H9 (cell line): ENCODE results near the gene CALML4. TPM values are rescaled to one million over a fixed set of nuclear protein-coding genes. Genes with fewer than 3 reads are reported as not detected.
"Not testable (repeated sequence)": the region's sequence is repeated elsewhere in the genome, so short reads cannot be mapped to it uniquely, and the experiment has no call there.

ENCODE experiments used
- DNase-seq: peaks from one replicate; pipeline ENCODE4 v3.0.0-alpha.2; 2017
- H2AFZ ChIP-seq: one replicate; pipeline ENCODE4 v1.6.1; 2013; ENCODE audit warnings: mild to moderate bottlenecking, low read length, control low read depth, moderate library complexity
- H2AK5ac ChIP-seq: 2 replicates; pipeline ENCODE4 v1.6.1; 2013; ENCODE audit warnings: low read length, control low read depth, mixed read lengths; ENCODE audit not compliant: insufficient read length
- H2BK120ac ChIP-seq: one replicate; pipeline ENCODE4 v1.6.1; 2013; ENCODE audit warnings: low read depth, mild to moderate bottlenecking, low read length, control low read depth, inconsistent platforms; ENCODE audit not compliant: poor library complexity, severe bottlenecking
- H2BK12ac ChIP-seq: 2 replicates; pipeline ENCODE4 v1.6.1; 2013; ENCODE audit warnings: low read length, control low read depth, mixed read lengths, low read depth; ENCODE audit not compliant: insufficient read length
- H2BK15ac ChIP-seq: 2 replicates; pipeline ENCODE4 v1.6.1; 2013; ENCODE audit warnings: low read depth, low read length, control low read depth
- H2BK20ac ChIP-seq: one replicate; pipeline ENCODE4 v1.6.1; 2013; ENCODE audit warnings: low read depth, mild to moderate bottlenecking, low read length, control low read depth, inconsistent platforms; ENCODE audit not compliant: poor library complexity, severe bottlenecking
- H2BK5ac ChIP-seq: 2 replicates; pipeline ENCODE4 v1.6.1; 2013; ENCODE audit warnings: low read length, control low read depth, mixed read lengths; ENCODE audit not compliant: insufficient read length
- H3K14ac ChIP-seq: 2 replicates; pipeline ENCODE4 v1.6.1; 2013; ENCODE audit warnings: low read length, control low read depth; ENCODE audit not compliant: insufficient read depth
- H3K18ac ChIP-seq: 2 replicates; pipeline ENCODE4 v1.6.1; 2013; ENCODE audit warnings: low read depth, mild to moderate bottlenecking, mixed read lengths, low read length, control low read depth; ENCODE audit not compliant: insufficient read length
- H3K23ac ChIP-seq: 2 replicates; pipeline ENCODE4 v1.6.1; 2013; ENCODE audit warnings: low read length, control low read depth, mixed read lengths, low read depth; ENCODE audit not compliant: insufficient read length
- H3K23me2 ChIP-seq: 2 replicates; pipeline ENCODE4 v1.6.1; 2013; ENCODE audit warnings: low read depth, mild to moderate bottlenecking, mixed read lengths, low read length, control low read depth; ENCODE audit not compliant: insufficient read length, poor library complexity, severe bottlenecking
- H3K27ac ChIP-seq: 2 replicates; pipeline ENCODE4 v1.5.1; 2013; ENCODE audit warnings: low read length, control low read depth, mixed read lengths, low read depth; ENCODE audit not compliant: insufficient read length
- H3K27me3 ChIP-seq: 2 replicates; pipeline ENCODE4 v1.6.1; 2013; ENCODE audit warnings: low read length, control low read depth, inconsistent platforms; ENCODE audit not compliant: insufficient read depth
- H3K4ac ChIP-seq: 2 replicates; pipeline ENCODE4 v1.6.1; 2013; ENCODE audit warnings: low read depth, mild to moderate bottlenecking, control low read depth, inconsistent platforms, low read length, moderate library complexity
- H3K4me1 ChIP-seq: 2 replicates; pipeline ENCODE4 v1.6.1; 2013; ENCODE audit warnings: low read length, control low read depth, inconsistent platforms; ENCODE audit not compliant: insufficient read depth
- H3K4me2 ChIP-seq: 2 replicates; pipeline ENCODE4 v1.6.1; 2013; ENCODE audit warnings: low read length, control low read depth, mixed read lengths; ENCODE audit not compliant: insufficient read length, insufficient read depth
- H3K56ac ChIP-seq: 2 replicates; pipeline ENCODE4 v1.6.1; 2013; ENCODE audit warnings: low read depth, mild to moderate bottlenecking, mixed read lengths, low read length, control low read depth; ENCODE audit not compliant: insufficient read length
- H3K79me1 ChIP-seq: 2 replicates; pipeline ENCODE4 v1.6.1; 2013; ENCODE audit warnings: low read depth, mild to moderate bottlenecking, moderate library complexity, low read length, control low read depth, inconsistent platforms; ENCODE audit not compliant: insufficient read depth, poor library complexity, severe bottlenecking
- H3K79me2 ChIP-seq: 2 replicates; pipeline ENCODE4 v1.6.1; 2013; ENCODE audit warnings: low read length, control low read depth, inconsistent platforms; ENCODE audit not compliant: insufficient read depth
- H3K9ac ChIP-seq: 2 replicates; pipeline ENCODE4 v1.6.1; 2013; ENCODE audit warnings: low read length, control low read depth, mixed read lengths; ENCODE audit not compliant: insufficient read length; ENCODE audit errors: extremely low read depth
- H3K9me3 ChIP-seq: one replicate; pipeline ENCODE4 v1.6.1; 2013; ENCODE audit warnings: low read depth, low read length, inconsistent platforms; ENCODE audit not compliant: control insufficient read depth
- H3T11ph ChIP-seq: one replicate; pipeline ENCODE4 v1.6.1; 2013; ENCODE audit warnings: mild to moderate bottlenecking, low read length, control low read depth, inconsistent platforms
- H4K20me1 ChIP-seq: one replicate; pipeline ENCODE4 v1.6.1; 2013; ENCODE audit not compliant: control insufficient read depth, insufficient read length, insufficient read depth
- H4K5ac ChIP-seq: 2 replicates; pipeline ENCODE4 v1.6.1; 2013; ENCODE audit warnings: low read depth, mild to moderate bottlenecking, mixed read lengths, low read length, control low read depth; ENCODE audit not compliant: insufficient read length
- H4K8ac ChIP-seq: replicated peaks from 2 replicates; pipeline ENCODE4 v1.6.1; 2013; ENCODE audit warnings: low read length, control low read depth, mixed read lengths, low read depth; ENCODE audit not compliant: insufficient read length
- H4K91ac ChIP-seq: 2 replicates; pipeline ENCODE4 v1.6.1; 2013; ENCODE audit warnings: low read depth, mild to moderate bottlenecking, moderate library complexity, mixed read lengths, low read length, control low read depth; ENCODE audit not compliant: insufficient read length
- H3K27ac Mint-ChIP-seq, 3 experiments: 2 replicates in 2 of 3; 3 replicates in 1 of 3; pipeline ENCODE4 v1.8.0; 2020 to 2021; ENCODE audit warnings: mixed read lengths in 3 of 3, mild to moderate bottlenecking in 1 of 3, moderate library complexity in 1 of 3
- H3K27me3 Mint-ChIP-seq: 2 replicates; pipeline ENCODE4 v1.8.0; 2021; ENCODE audit warnings: low read depth, mild to moderate bottlenecking, moderate library complexity, mixed read lengths
- H3K36me3 Mint-ChIP-seq, 3 experiments: 2 replicates in 2 of 3; 3 replicates in 1 of 3; pipeline ENCODE4 v1.8.0; 2020 to 2021; ENCODE audit warnings: low read depth in 3 of 3, mixed read lengths in 3 of 3; ENCODE audit not compliant: insufficient read depth in 1 of 3
- H3K4me1 Mint-ChIP-seq, 2 experiments: 2 replicates each; pipeline ENCODE4 v1.8.0; 2020; ENCODE audit warnings: mixed read lengths in 2 of 2
- H3K4me3 Mint-ChIP-seq, 2 experiments: 2 replicates in 1 of 2; 3 replicates in 1 of 2; pipeline ENCODE4 v1.8.0; 2020 to 2021; ENCODE audit warnings: mild to moderate bottlenecking in 2 of 2, mixed read lengths in 2 of 2, moderate library complexity in 1 of 2
- H3K9me3 Mint-ChIP-seq, 2 experiments: 2 replicates in 1 of 2; 3 replicates in 1 of 2; pipeline ENCODE4 v1.8.0; 2020; ENCODE audit warnings: mild to moderate bottlenecking in 2 of 2, mixed read lengths in 2 of 2, moderate library complexity in 1 of 2
- WGBS: extraction: QIAGEN DNeasy Blood & Tissue Kit; methylation state at CpG from one replicate; pipeline ENCODE4 v1.1.7; 2013; ENCODE audit warnings: missing lambda C conversion rate, low lambda C conversion rate, mixed read lengths; ENCODE audit not compliant: insufficient read length; ENCODE audit errors: extremely low coverage; 5-methylcytosine and 5-hydroxymethylcytosine counted together
- total RNA-seq: library from RNA; stranded (reverse); gene quantifications from 2 replicates; pipeline ENCODE4 v1.2.1, GENCODE V29; 2021
- TF ChIP-seq, protein P1 (sequence below): fragments of 200-600 bp; sonication (generic); conservative IDR thresholded peaks from 3 replicates; pipeline ENCODE4 v1.8.0; 2021; ENCODE audit warnings: antibody characterized with exemption, mild to moderate bottlenecking

CALML4 gene
- total RNA-seq, 1 experiment from 2014 or later, result 11.8 TPM

DNA sequence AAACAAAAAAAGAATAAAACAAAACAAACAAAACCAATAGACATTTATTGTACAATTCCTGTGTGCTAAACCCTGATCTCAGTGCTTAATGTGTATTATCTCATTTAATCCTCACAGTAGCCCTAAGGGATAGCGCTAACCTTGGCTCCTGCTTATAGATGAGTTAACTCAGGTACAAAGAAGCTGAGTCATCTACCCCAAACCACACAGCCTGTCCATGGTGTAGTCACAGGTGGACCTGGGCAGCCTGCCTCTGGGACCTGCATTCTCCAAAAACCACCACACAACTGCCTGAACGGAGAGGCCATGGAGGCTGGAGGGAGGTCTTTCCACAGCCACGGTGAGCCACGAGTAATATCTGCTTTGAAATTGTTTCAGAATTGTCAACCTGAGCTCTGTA is 29.9 kb upstream of the CALML4 start:
- Histone ChIP-seq H3K27ac (no peak overlapping the region), H3K79me1 (no peaks in the 10 kb centered on the region), H2AK5ac (no peak overlapping the region), H3K23me2 (peaks cover 1% of the 10 kb centered on the region), H3K4me2 (no peak overlapping the region), H2BK15ac (no peak overlapping the region), H3K9ac (no peak overlapping the region), H3K27me3 (no peaks in the 10 kb centered on the region), H3T11ph (no peak overlapping the region), H4K20me1 (no peaks in the 10 kb centered on the region), H3K4me1 (no peaks in the 10 kb centered on the region; the same call in 1 of the 2 replicates), H2BK120ac (no peak overlapping the region), H3K14ac (no peak overlapping the region), H4K8ac (no peak overlapping the region), H3K4ac (no peak overlapping the region), H2BK20ac (no peak overlapping the region), H3K9me3 (no peaks in the 10 kb centered on the region), H2BK5ac (no peak overlapping the region), H3K23ac (no peak overlapping the region), H4K5ac (no peak overlapping the region), H3K56ac (no peak overlapping the region), H3K79me2 (no peaks in the 10 kb centered on the region; the same call in 1 of the 2 replicates), H4K91ac (no peak overlapping the region), H2AFZ (no peak overlapping the region), H3K18ac (no peak overlapping the region), H2BK12ac (no peak overlapping the region)
- Mint-ChIP-seq H3K27me3 (peaks cover 16% of the 10 kb centered on the region), H3K36me3 (no peaks in the 10 kb centered on the region; a peak in 1 of 7 replicates), H3K4me1 (peaks cover 16 to 25% of the 10 kb centered on the region in 2 experiments), H3K27ac (no peak overlapping the region), H3K4me3 (no peak overlapping the region), H3K9me3 (no peaks in the 10 kb centered on the region)
- DNase-seq, result no peak
- WGBS, result no CpG with 5 or more reads among the region's 4 CpGs
- TF ChIP-seq, protein P1, sequence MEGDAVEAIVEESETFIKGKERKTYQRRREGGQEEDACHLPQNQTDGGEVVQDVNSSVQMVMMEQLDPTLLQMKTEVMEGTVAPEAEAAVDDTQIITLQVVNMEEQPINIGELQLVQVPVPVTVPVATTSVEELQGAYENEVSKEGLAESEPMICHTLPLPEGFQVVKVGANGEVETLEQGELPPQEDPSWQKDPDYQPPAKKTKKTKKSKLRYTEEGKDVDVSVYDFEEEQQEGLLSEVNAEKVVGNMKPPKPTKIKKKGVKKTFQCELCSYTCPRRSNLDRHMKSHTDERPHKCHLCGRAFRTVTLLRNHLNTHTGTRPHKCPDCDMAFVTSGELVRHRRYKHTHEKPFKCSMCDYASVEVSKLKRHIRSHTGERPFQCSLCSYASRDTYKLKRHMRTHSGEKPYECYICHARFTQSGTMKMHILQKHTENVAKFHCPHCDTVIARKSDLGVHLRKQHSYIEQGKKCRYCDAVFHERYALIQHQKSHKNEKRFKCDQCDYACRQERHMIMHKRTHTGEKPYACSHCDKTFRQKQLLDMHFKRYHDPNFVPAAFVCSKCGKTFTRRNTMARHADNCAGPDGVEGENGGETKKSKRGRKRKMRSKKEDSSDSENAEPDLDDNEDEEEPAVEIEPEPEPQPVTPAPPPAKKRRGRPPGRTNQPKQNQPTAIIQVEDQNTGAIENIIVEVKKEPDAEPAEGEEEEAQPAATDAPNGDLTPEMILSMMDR, result no peak

DNA sequence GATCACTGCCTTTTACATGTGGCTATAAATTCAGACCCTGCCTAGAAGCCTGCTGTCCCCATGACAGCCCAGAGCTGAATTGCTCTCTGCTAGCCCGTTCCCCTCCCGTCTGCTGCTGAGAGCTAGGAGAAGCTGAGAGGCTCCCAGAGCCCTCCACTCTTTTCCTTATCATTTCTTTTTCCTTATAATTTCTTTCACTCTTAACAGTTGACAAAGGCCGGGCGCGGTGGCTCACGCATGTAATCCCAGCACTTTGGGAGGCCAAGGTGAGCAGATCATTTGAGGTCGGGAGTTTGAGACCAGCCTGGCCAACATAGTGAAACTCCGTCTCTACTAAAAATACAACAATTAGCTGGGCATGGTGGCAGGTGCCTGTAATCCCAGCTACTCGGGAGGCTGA is 29.4 kb upstream of the CALML4 start:
- WGBS, result no CpG with 5 or more reads among the region's 9 CpGs
- not testable (repeated sequence) for H2AFZ ChIP-seq, H3K23me2 ChIP-seq

More for the DNA sequence above, 29.4 kb upstream of the CALML4 start:
- H3K9me3 Mint-ChIP-seq, H4K20me1 ChIP-seq, H3K4me3 Mint-ChIP-seq, DNase-seq, H2BK20ac ChIP-seq, H4K5ac ChIP-seq, H3K56ac ChIP-seq, H3T11ph ChIP-seq, H3K27me3 ChIP-seq, H2BK5ac ChIP-seq, H3K79me2 ChIP-seq, H3K9ac ChIP-seq, H3K36me3 Mint-ChIP-seq, H2AK5ac ChIP-seq, H3K27ac ChIP-seq, H3K9me3 ChIP-seq, H3K79me1 ChIP-seq, H2BK12ac ChIP-seq, H3K14ac ChIP-seq, H3K4ac ChIP-seq, H3K4me2 ChIP-seq, H4K8ac ChIP-seq, H2BK120ac ChIP-seq, H3K27ac Mint-ChIP-seq, H2BK15ac ChIP-seq, H3K18ac ChIP-seq, H4K91ac ChIP-seq, H3K23ac ChIP-seq, H3K4me1 ChIP-seq: not testable (repeated sequence)
- peaks cover 19 to 28% of the 10 kb centered on the region in 2 experiments for H3K4me1 Mint-ChIP-seq
- H3K27me3 Mint-ChIP-seq, result peaks cover 19% of the 10 kb centered on the region
